Endothelial cell of umbilical vein (primary cell): ENCODE results near the gene ADH1B.

Experiments
- CTCF ChIP-seq, 2 donors: IDR thresholded peaks; 1 replicate in 1 of 2; 2 replicates in 1 of 2; pipeline ENCODE4 v1.5.1; 2011; ENCODE audit warnings: low read length in 2 of 2, mild to moderate bottlenecking in 2 of 2, moderate library complexity in 2 of 2, control low read depth in 1 of 2, inconsistent platforms in 1 of 2, low read depth in 1 of 2; ENCODE audit not compliant: insufficient read depth in 1 of 2; ENCODE audit errors: extremely low read depth in 1 of 2
- EZH2 ChIP-seq: IDR thresholded peaks from 2 replicates; pipeline ENCODE4 v1.6.1; 2012; ENCODE audit warnings: borderline replicate concordance, low read depth, mild to moderate bottlenecking, moderate library complexity, low read length, inconsistent platforms; ENCODE audit not compliant: severe bottlenecking
- FOS ChIP-seq: IDR thresholded peaks from 2 replicates; pipeline ENCODE4 v1.6.1; 2011; ENCODE audit warnings: mild to moderate bottlenecking, low read length, moderate library complexity, borderline replicate concordance; ENCODE audit not compliant: insufficient read depth
- JUN ChIP-seq: IDR thresholded peaks from 2 replicates; pipeline ENCODE4 v1.6.1; 2011; ENCODE audit warnings: borderline replicate concordance, low read depth; ENCODE audit not compliant: insufficient read length, insufficient read depth

- TF ChIP-seq JUN (no peak), EZH2 (no peak), CTCF (IDR thresholded peaks at IDR 0.05; ENCODE audit: extremely low read depth in 1 of 2, insufficient read depth in 1 of 2, low read depth in 1 of 2, low read length in 2 of 2) (no peak), FOS (no peak)
Measured at GRCh38 chr4:99314211-99314610, 7.0 kb downstream of the ADH1B start.
